Vagina (tissue), 2 donors: ENCODE data around the gene BTK. TPM values are rescaled to one million over a fixed set of nuclear protein-coding genes. Genes with fewer than 3 reads are reported as not detected.
A peak's percentile ranks its signal among the peaks of the same experiment; 100 is the strongest.
"Not testable (repeated sequence)": the region's sequence is repeated elsewhere in the genome, so short reads cannot be mapped to it uniquely, and the experiment has no call there.

Experiments
- DNase-seq, 2 donors: peaks; one replicate each; pipeline ENCODE4 v3.0.0-alpha.2; 2017; ENCODE audit errors: extremely low spot score in 2 of 2
- H3K27ac ChIP-seq: fragments of 200-600 bp; sonication (generic); one replicate; pipeline ENCODE4 v1.5.1; 2019
- H3K27me3 ChIP-seq: fragments of 200-600 bp; sonication (generic); one replicate; pipeline ENCODE4 v1.5.1; 2019
- H3K36me3 ChIP-seq, 2 donors: fragments of 200-600 bp; sonication (generic); one replicate each; pipeline ENCODE4 v1.5.1; 2017 to 2019
- H3K4me1 ChIP-seq: fragments of 200-600 bp; sonication (generic); one replicate; pipeline ENCODE4 v1.5.1; 2019
- H3K4me3 ChIP-seq, 2 donors: fragments of 200-600 bp; sonication (generic); 1 replicate in 1 of 2; 2 replicates in 1 of 2; pipeline ENCODE4 v1.5.1; 2016 to 2019
- H3K9me3 ChIP-seq: fragments of 200-600 bp; sonication (generic); one replicate; pipeline ENCODE4 v1.5.1; 2019
- POLR2A ChIP-seq, 2 donors: fragments of 450-650 bp; IDR thresholded peaks; one replicate each; pipeline ENCODE4 v1.6.1; 2017; ENCODE audit warnings: antibody characterized with exemption in 2 of 2, mild to moderate bottlenecking in 2 of 2, moderate library complexity in 2 of 2
- POLR2AphosphoS5 ChIP-seq, 2 donors: sonication (generic); formaldehyde crosslinking; IDR thresholded peaks; one replicate each; pipeline ENCODE4 v1.9.0; 2017; ENCODE audit warnings: antibody characterized with exemption in 2 of 2, mild to moderate bottlenecking in 2 of 2, low read depth in 1 of 2; ENCODE audit not compliant: insufficient read depth in 1 of 2
- intact Hi-C: fragments of 100-400 bp; cut with DNase I; formaldehyde crosslinking; loops from one replicate; pipeline ENCODE4 v1.15.1; 2023
- small RNA-seq: library from RNA; depleted of rRNA; stranded (forward); fragments of <200 nt; gene quantifications from one replicate; pipeline ENCODE3, GENCODE V24; 2016
- total RNA-seq: library from RNA; depleted of rRNA; stranded (reverse); fragments of >200 nt; gene quantifications from one replicate; pipeline ENCODE4 v1.2.3, GENCODE V29; 2016
- TF ChIP-seq, protein P1 (sequence below), 3 experiments: fragments of 450-650 bp in 2 of 3; fragments of 200-600 bp in 1 of 3; sonication (generic) in 1 of 3; IDR thresholded peaks; one replicate each; pipeline ENCODE4 v1.5.1; 2017 to 2019; ENCODE audit warnings: antibody characterized with exemption in 3 of 3, mild to moderate bottlenecking in 2 of 3, moderate library complexity in 2 of 3

Gene BTK
- total RNA-seq, 1 donor from 2014 or later, result 4.4 TPM

DNA sequence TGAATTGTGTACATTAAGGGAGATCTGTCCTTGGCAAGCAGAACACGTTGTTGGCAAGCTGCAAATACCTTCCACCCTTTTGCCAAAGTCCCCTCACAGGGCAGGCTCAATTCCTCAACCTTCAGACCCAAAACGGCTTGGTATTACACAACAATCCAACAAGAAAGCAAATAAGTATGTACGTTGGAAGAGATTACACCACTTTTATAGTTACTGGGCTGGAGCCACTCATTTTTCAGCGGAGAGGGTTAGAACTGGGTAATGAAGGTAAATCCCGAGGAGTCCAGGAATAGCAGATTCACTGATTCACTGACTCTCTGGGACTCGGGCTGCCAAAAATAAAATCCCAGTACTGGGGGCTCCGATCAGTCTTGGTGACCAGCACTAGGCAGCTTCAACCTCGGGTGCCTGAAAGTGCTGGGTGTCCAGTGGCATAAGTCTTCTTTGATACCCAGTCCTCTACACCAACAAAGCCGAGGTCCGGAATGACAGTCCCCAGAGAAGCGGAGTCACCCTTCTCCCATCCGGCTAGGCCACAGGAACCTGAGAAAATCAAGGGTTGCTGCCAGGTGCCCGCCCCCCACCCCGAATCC, 38.0 kb downstream of the BTK start:
- H3K4me3 ChIP-seq, result peak overlapping the region; percentile 59 to 62
- no peaks in the 10 kb centered on the region for H3K9me3 ChIP-seq
- H3K27me3 ChIP-seq, result no peaks in the 10 kb centered on the region
- no peak for DNase-seq
- intact Hi-C loops, result no loop called here
- no peaks in the 10 kb centered on the region for H3K36me3 ChIP-seq
- TF ChIP-seq, protein P1, sequence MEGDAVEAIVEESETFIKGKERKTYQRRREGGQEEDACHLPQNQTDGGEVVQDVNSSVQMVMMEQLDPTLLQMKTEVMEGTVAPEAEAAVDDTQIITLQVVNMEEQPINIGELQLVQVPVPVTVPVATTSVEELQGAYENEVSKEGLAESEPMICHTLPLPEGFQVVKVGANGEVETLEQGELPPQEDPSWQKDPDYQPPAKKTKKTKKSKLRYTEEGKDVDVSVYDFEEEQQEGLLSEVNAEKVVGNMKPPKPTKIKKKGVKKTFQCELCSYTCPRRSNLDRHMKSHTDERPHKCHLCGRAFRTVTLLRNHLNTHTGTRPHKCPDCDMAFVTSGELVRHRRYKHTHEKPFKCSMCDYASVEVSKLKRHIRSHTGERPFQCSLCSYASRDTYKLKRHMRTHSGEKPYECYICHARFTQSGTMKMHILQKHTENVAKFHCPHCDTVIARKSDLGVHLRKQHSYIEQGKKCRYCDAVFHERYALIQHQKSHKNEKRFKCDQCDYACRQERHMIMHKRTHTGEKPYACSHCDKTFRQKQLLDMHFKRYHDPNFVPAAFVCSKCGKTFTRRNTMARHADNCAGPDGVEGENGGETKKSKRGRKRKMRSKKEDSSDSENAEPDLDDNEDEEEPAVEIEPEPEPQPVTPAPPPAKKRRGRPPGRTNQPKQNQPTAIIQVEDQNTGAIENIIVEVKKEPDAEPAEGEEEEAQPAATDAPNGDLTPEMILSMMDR (IDR thresholded peaks at IDR 0.05), result no peak
- no peak for TF ChIP-seq POLR2AphosphoS5 (IDR thresholded peaks at IDR 0.05; ENCODE audit: insufficient read depth in 1 of 2, low read depth in 1 of 2)
- no peak for TF ChIP-seq POLR2A (IDR thresholded peaks at IDR 0.05)
- H3K4me1 ChIP-seq, result peaks cover 9% of the 10 kb centered on the region
- peak overlapping the region; percentile 88 for H3K27ac ChIP-seq

DNA sequence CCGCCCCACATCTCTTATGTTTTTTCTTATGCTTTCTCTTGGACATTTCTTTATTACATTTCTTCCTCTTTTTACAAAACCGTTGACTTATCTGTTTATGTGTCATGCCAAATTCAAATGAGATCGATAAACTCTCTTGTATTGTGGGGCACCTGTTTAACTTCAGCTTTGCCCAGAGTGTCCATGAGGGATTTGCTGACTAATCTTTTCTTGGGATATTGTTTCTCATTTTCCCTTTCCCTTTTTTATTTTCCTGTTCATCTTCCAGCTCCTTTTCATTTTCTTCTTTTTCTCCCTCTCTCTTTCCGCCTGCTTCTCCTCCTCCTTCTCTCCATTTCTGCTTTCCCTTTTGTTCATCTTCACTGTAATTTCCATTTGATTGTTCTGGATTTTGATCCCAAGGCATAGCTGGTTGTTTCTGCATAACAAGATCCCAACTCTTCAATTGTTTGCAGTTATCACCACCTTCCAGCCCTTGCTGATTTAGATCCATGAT, 48.2 kb downstream of the BTK start:
- Histone ChIP-seq H3K4me1 (no peaks in the 10 kb centered on the region), H3K4me3 (no peak overlapping the region), H3K27me3 (no peaks in the 10 kb centered on the region), H3K36me3 (no peaks in the 10 kb centered on the region), H3K27ac (no peak overlapping the region), H3K9me3 (no peaks in the 10 kb centered on the region)
- TF ChIP-seq POLR2A (IDR thresholded peaks at IDR 0.05), result no peak
- TF ChIP-seq, protein P1 (IDR thresholded peaks at IDR 0.05), result no peak
- TF ChIP-seq POLR2AphosphoS5 (IDR thresholded peaks at IDR 0.05; ENCODE audit: insufficient read depth in 1 of 2, low read depth in 1 of 2), result no peak
- intact Hi-C loops, result no loop called here
- DNase-seq, result no peak

DNA sequence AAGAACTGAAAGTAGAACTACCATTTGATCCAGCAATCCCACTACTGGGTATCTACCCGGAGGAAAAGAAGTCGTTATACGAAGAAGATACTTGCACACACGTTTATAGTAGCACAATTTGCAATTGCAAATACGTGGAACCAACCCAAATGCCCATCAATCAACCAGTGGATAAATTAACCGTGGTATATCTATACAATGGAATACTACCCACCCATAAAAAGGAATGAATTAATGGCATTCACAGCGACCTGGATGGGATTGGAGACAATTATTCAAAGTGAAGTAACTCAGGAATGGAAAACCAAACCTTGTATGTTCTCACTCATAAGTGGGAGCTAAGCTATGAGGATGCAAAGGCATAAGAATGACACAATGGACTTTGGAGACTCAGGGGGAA, 51.7 kb downstream of the BTK start:
- H3K27ac ChIP-seq, H3K9me3 ChIP-seq, H3K4me3 ChIP-seq, H3K36me3 ChIP-seq, H3K4me1 ChIP-seq, DNase-seq, H3K27me3 ChIP-seq, intact Hi-C loops: not testable (repeated sequence)

DNA sequence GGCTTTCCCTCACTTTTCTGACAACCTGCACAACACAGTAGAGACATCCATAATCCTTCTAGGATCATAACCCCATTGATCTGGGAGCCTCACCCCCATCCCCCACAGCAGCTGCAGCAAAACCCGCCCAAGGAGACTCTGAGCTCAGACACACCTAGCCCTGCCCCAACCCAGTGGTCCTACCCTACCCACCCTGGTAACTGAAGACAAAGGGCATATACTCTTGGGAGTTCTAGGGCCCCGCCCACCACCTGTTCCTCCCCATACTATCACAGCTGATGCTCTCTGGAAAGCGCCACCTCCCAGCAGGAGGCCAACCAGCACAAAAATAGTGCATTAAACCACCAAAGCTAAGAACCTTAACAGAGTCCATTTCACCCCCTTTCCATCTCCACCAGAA, 59.4 kb downstream of the BTK start:
- H3K27ac ChIP-seq, H3K9me3 ChIP-seq, DNase-seq, H3K4me1 ChIP-seq, H3K27me3 ChIP-seq, intact Hi-C loops, H3K4me3 ChIP-seq, H3K36me3 ChIP-seq: not testable (repeated sequence)

DNA sequence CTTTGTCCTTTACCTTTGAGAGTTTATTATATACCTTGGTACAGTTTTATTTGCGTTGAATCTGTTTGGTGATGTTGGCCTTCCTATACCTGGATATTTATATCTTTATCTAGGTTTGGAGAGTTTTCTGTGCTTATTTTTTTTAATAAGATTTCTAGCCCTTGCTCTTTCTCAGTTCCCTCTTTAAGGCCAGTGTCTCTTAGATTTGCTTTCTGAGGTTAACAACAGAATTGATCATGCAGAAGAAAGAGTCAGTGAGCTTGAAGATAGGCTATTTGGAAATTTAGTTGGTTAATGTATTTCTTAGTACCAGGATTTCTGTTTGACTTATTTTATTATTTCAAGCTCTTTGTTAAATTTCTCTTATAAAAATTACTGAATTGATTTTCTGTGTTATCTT, 82.2 kb downstream of the BTK start:
- intact Hi-C loops, result no loop called here
- TF ChIP-seq POLR2AphosphoS5 (IDR thresholded peaks at IDR 0.05; ENCODE audit: insufficient read depth in 1 of 2, low read depth in 1 of 2) (no peak), POLR2A (IDR thresholded peaks at IDR 0.05) (no peak)
- TF ChIP-seq, protein P1 (IDR thresholded peaks at IDR 0.05), result no peak
- H3K4me3 ChIP-seq, result no peak overlapping the region
- no peaks in the 10 kb centered on the region for H3K36me3 ChIP-seq
- DNase-seq, result no peak
- H3K27ac ChIP-seq, result no peak overlapping the region
- no peaks in the 10 kb centered on the region for H3K27me3 ChIP-seq
- no peaks in the 10 kb centered on the region for H3K9me3 ChIP-seq
- H3K4me1 ChIP-seq, result no peaks in the 10 kb centered on the region

Small RNA genes within 50 kb of the gene (small RNA-seq; reads per million reads assigned to genes)
- gene RNU6-934P, result not detected

Other genes with a start within 250 kb of the BTK start
- 1.5 TPM for gene DRP2, start 166.4 kb downstream of the BTK start, total RNA-seq
- 2.5 TPM for gene TAF7L, start 94.9 kb downstream of the BTK start, total RNA-seq
- gene TIMM8A, start 37.4 kb downstream of the BTK start, total RNA-seq, result 5.6 TPM
- gene RPL36A, start 4.8 kb upstream of the BTK start, total RNA-seq, result 514 TPM
- 15.5 TPM for gene GLA, start 21.7 kb upstream of the BTK start, total RNA-seq
- 43.2 TPM for gene HNRNPH2, start 22.0 kb upstream of the BTK start, total RNA-seq
- gene ARMCX4, start 99.3 kb upstream of the BTK start, total RNA-seq, result 16.5 TPM
- gene ARMCX1, start 164.4 kb upstream of the BTK start, total RNA-seq, result 28.5 TPM
- 12.3 TPM for gene ARMCX6, start 231.8 kb upstream of the BTK start, total RNA-seq
- gene ARMCX3, start 237.0 kb upstream of the BTK start, total RNA-seq, result 25.0 TPM